Measurements from ENCODE around the gene LRP5. TPM values are rescaled to one million over a fixed set of nuclear protein-coding genes. Genes with fewer than 3 reads are reported as not detected.
A peak's percentile ranks its signal among the peaks of the same experiment; 100 is the strongest.
"Not testable (repeated sequence)": the region's sequence is repeated elsewhere in the genome, so short reads cannot be mapped to it uniquely, and the experiment has no call there.

The LRP5 gene
- total RNA-seq, 4 donors from 2014 or later, result 45.8 to 75.5 (median 54.3) TPM

- H3K27ac ChIP-seq, result no peak overlapping the region
- H3K4me1 ChIP-seq, result peaks cover 0 to 6% of the 10 kb centered on the region in 2 donors
- peaks cover 0 to 13% of the 10 kb centered on the region in 2 donors for H3K36me3 ChIP-seq
- no peak for TF ChIP-seq POLR2A (IDR thresholded peaks at IDR 0.05)
- no peak for TF ChIP-seq CTCF (IDR thresholded peaks at IDR 0.05)
- intact Hi-C loops (cut with DNase I), result loop anchor here (2.0 kb wide), 1 partner anchor 187 kb away; no protein-coding TSS in a partner anchor
- H3K4me3 ChIP-seq (replicated peaks in 1 of 3), result no peak overlapping the region
- no peaks in the 10 kb centered on the region for H3K9me3 ChIP-seq
- 92 to 94% methylated on average over 12 to 16 of the region's 18 CpGs for WGBS, 2 donors
- no peaks in the 10 kb centered on the region for H3K27me3 ChIP-seq
- no peak for DNase-seq
Observed at GRCh38 chr11:68446046-68446725, 133.8 kb downstream of the LRP5 start.

- Histone ChIP-seq H3K27me3 (no peaks in the 10 kb centered on the region), H3K4me3 (replicated peaks in 1 of 3) (no peak overlapping the region), H3K27ac (no peak overlapping the region), H3K4me1 (no peaks in the 10 kb centered on the region), H3K36me3 (peaks cover 0 to 11% of the 10 kb centered on the region in 2 donors), H3K9me3 (no peaks in the 10 kb centered on the region)
- DNase-seq, result peak; percentile 73 to 76
- intact Hi-C loops (cut with DNase I), result loop anchor here (2.0 kb wide), 1 partner anchor 188 kb away; no protein-coding TSS in a partner anchor
- TF ChIP-seq CTCF (IDR thresholded peaks at IDR 0.05), result peak; percentile 80 to 100 (median 92)
- no peak for TF ChIP-seq POLR2A (IDR thresholded peaks at IDR 0.05)
- WGBS, 2 donors, result 43 to 53% methylated on average over 17 to 20 of the region's 25 CpGs
Observed at GRCh38 chr11:68447015-68447801, 134.8 kb downstream of the LRP5 start.

- not testable (repeated sequence) for H3K4me3 ChIP-seq (replicated peaks in 1 of 3); H3K9me3 ChIP-seq; DNase-seq; H3K27ac ChIP-seq; H3K36me3 ChIP-seq; H3K4me1 ChIP-seq; H3K27me3 ChIP-seq
- intact Hi-C loops (cut with DNase I), result loop anchor here (2.0 kb wide), 1 partner anchor 189 kb away; no protein-coding TSS in a partner anchor
- 78 to 83% methylated on average over 6 of the region's 6 CpGs for WGBS, 2 donors
Observed at GRCh38 chr11:68447914-68448313, 135.5 kb downstream of the LRP5 start.

- no peaks in the 10 kb centered on the region for H3K27me3 ChIP-seq
- no peaks in the 10 kb centered on the region for H3K9me3 ChIP-seq
- DNase-seq, result no peak
- no peak overlapping the region for H3K27ac ChIP-seq
- H3K4me3 ChIP-seq (replicated peaks in 1 of 3), result no peak overlapping the region
- intact Hi-C loops (cut with DNase I), result no loop called here
- TF ChIP-seq CTCF (IDR thresholded peaks at IDR 0.05), result no peak
- TF ChIP-seq POLR2A (IDR thresholded peaks at IDR 0.05), result no peak
- H3K36me3 ChIP-seq, result peaks cover 0 to 10% of the 10 kb centered on the region in 2 donors
- H3K4me1 ChIP-seq, result no peaks in the 10 kb centered on the region
- WGBS, 2 donors, result 94 to 96% methylated on average over 23 to 25 of the region's 25 CpGs
Observed at GRCh38 chr11:68448604-68449011, 136.2 kb downstream of the LRP5 start.

GRCh38 chr11:68449951-68450350 lies 137.6 kb downstream of the LRP5 start:
- no peak for TF ChIP-seq POLR2A (IDR thresholded peaks at IDR 0.05)
- no peak for TF ChIP-seq CTCF (IDR thresholded peaks at IDR 0.05)
- no peak overlapping the region for H3K27ac ChIP-seq
- H3K4me3 ChIP-seq (replicated peaks in 1 of 3), result no peak overlapping the region
- no peaks in the 10 kb centered on the region for H3K27me3 ChIP-seq
- intact Hi-C loops (cut with DNase I), result no loop called here
- whole genome bisulfite sequencing, 2 donors, result 91 to 92% methylated on average over 7 to 10 of the region's 11 CpGs
- no peaks in the 10 kb centered on the region for H3K9me3 ChIP-seq
- peaks cover 4% of the 10 kb centered on the region in 2 donors for H3K4me1 ChIP-seq
- peaks cover 0 to 10% of the 10 kb centered on the region in 2 donors for H3K36me3 ChIP-seq
- no peak for DNase-seq

Measured in thyroid gland (tissue), 4 donors.